ENCODE data around the gene TOPAZ1.

TOPAZ1 gene

GRCh38 chr3:44241706-44242105 lies at the start of gene TOPAZ1:
TOPAZ1 (plus strand) TSS chr3:44241886; CDS start chr3:44242054, 168 bp downstream.
- no peaks in the 10 kb centered on the region for H3K27me3 ChIP-seq (ENCODE audit: low read depth, low read length)
- no peak within 1 kb of the TSS for H3K4me3 ChIP-seq (ENCODE audit: low read length)
- H3K9me3 ChIP-seq (ENCODE audit: insufficient read depth, low read length): no peaks in the 10 kb centered on the region
- H3K9ac ChIP-seq (ENCODE audit: low read length): no peak within 1 kb of the TSS
- no peak within 1 kb of the TSS for H3K4me2 ChIP-seq (ENCODE audit: low read length)
- H2AFZ ChIP-seq (ENCODE audit: low read depth, low read length): no peak within 1 kb of the TSS
- no peak within 1 kb of the TSS for H3K27ac ChIP-seq (ENCODE audit: low read length)
- no peaks in the 10 kb centered on the region for H4K20me1 ChIP-seq (ENCODE audit: insufficient read depth, low read length)
- no peaks in the 10 kb centered on the region for H3K36me3 ChIP-seq (replicated peaks; ENCODE audit: low read depth, low read length)
- H3K4me1 ChIP-seq (ENCODE audit: low read length): peaks cover 7% of the 10 kb centered on the region; the same call in 1 of the 2 replicates
- no peaks in the 10 kb centered on the region for H3K79me2 ChIP-seq (ENCODE audit: low read length)
- TF ChIP-seq EZH2phosphoT487 (IDR thresholded peaks at IDR 0.05; ENCODE audit: low read depth) (no peak), CTCF (IDR thresholded peaks at IDR 0.05; ENCODE audit: low read depth, low read length) (no peak)

GRCh38 chr3:44198284-44199269 lies 43.1 kb upstream of the TOPAZ1 start:
- Histone ChIP-seq H3K4me3 (ENCODE audit: low read length) (no peak overlapping the region), H3K27ac (ENCODE audit: low read length) (no peak overlapping the region), H3K4me1 (ENCODE audit: low read length) (0 out of 2 replicates have a peak, but pooled peaks cover 2% of the 10 kb centered on the region), H3K4me2 (ENCODE audit: low read length) (peak overlapping the region; percentile 51), H3K9me3 (ENCODE audit: insufficient read depth, low read length) (no peaks in the 10 kb centered on the region), H2AFZ (ENCODE audit: low read depth, low read length) (no peak overlapping the region), H3K27me3 (ENCODE audit: low read depth, low read length) (peaks cover 19% of the 10 kb centered on the region), H4K20me1 (ENCODE audit: insufficient read depth, low read length) (no peaks in the 10 kb centered on the region), H3K9ac (ENCODE audit: low read length) (no peak overlapping the region), H3K36me3 (replicated peaks; ENCODE audit: low read depth, low read length) (no peaks in the 10 kb centered on the region), H3K79me2 (ENCODE audit: low read length) (no peaks in the 10 kb centered on the region)
- TF ChIP-seq CTCF (IDR thresholded peaks at IDR 0.05; ENCODE audit: low read depth, low read length) (peak; percentile 93), EZH2phosphoT487 (IDR thresholded peaks at IDR 0.05; ENCODE audit: low read depth) (no peak)

- H3K36me3 ChIP-seq (replicated peaks; ENCODE audit: low read depth, low read length): no peaks in the 10 kb centered on the region
- no peaks in the 10 kb centered on the region for H3K4me1 ChIP-seq (ENCODE audit: low read length)
- no peak overlapping the region for H2AFZ ChIP-seq (ENCODE audit: low read depth, low read length)
- TF ChIP-seq EZH2phosphoT487 (IDR thresholded peaks at IDR 0.05; ENCODE audit: low read depth): no peak
- TF ChIP-seq CTCF (IDR thresholded peaks at IDR 0.05; ENCODE audit: low read depth, low read length): no peak
- H3K27ac ChIP-seq (ENCODE audit: low read length): no peak overlapping the region
- H3K9me3 ChIP-seq (ENCODE audit: insufficient read depth, low read length): no peaks in the 10 kb centered on the region
- no peak overlapping the region for H3K4me3 ChIP-seq (ENCODE audit: low read length)
- no peaks in the 10 kb centered on the region for H3K79me2 ChIP-seq (ENCODE audit: low read length)
- no peak overlapping the region for H3K4me2 ChIP-seq (ENCODE audit: low read length)
- H3K27me3 ChIP-seq (ENCODE audit: low read depth, low read length): peaks cover 20% of the 10 kb centered on the region
- H4K20me1 ChIP-seq (ENCODE audit: insufficient read depth, low read length): no peaks in the 10 kb centered on the region
- H3K9ac ChIP-seq (ENCODE audit: low read length): no peak overlapping the region
These were observed 35.4 kb upstream of the TOPAZ1 start for GRCh38 chr3:44206261-44206660.

- no peak overlapping the region for H3K4me2 ChIP-seq (ENCODE audit: low read length)
- no peak overlapping the region for H3K27ac ChIP-seq (ENCODE audit: low read length)
- H3K27me3 ChIP-seq (ENCODE audit: low read depth, low read length): peaks cover 23% of the 10 kb centered on the region
- no peaks in the 10 kb centered on the region for H3K79me2 ChIP-seq (ENCODE audit: low read length)
- no peaks in the 10 kb centered on the region for H4K20me1 ChIP-seq (ENCODE audit: insufficient read depth, low read length)
- no peaks in the 10 kb centered on the region for H3K36me3 ChIP-seq (replicated peaks; ENCODE audit: low read depth, low read length)
- no peak overlapping the region for H2AFZ ChIP-seq (ENCODE audit: low read depth, low read length)
- H3K9me3 ChIP-seq (ENCODE audit: insufficient read depth, low read length): no peaks in the 10 kb centered on the region
- TF ChIP-seq CTCF (IDR thresholded peaks at IDR 0.05; ENCODE audit: low read depth, low read length): no peak
- no peak for TF ChIP-seq EZH2phosphoT487 (IDR thresholded peaks at IDR 0.05; ENCODE audit: low read depth)
- no peaks in the 10 kb centered on the region for H3K4me1 ChIP-seq (ENCODE audit: low read length)
- no peak overlapping the region for H3K4me3 ChIP-seq (ENCODE audit: low read length)
- H3K9ac ChIP-seq (ENCODE audit: low read length): no peak overlapping the region
These were observed 34.6 kb upstream of the TOPAZ1 start for GRCh38 chr3:44206862-44207652.

Data from OCI-LY3 (cell line).